Left lung (tissue), 10 donors: ENCODE measurements around the gene RNASEH2A. TPM values are rescaled to one million over a fixed set of nuclear protein-coding genes. Genes with fewer than 3 reads are reported as not detected.

Experiments used
- ATAC-seq: fragments of 200-7000 bp; cut with Tn5 transposase; one replicate; pipeline ENCODE4 v1.9.1; 2020; ENCODE audit warnings: moderate library complexity
- DNase-seq, 4 donors: peaks; one replicate each; pipeline ENCODE4 v3.0.0-alpha.2; 2013 to 2020
- H3K27ac ChIP-seq, 2 donors: fragments of 200-600 bp; sonication (generic) in 1 of 2; one replicate each; pipeline versions ENCODE4 v1.5.0 to v1.8.0; 2020 to 2021
- H3K27me3 ChIP-seq, 2 donors: fragments of 200-600 bp; sonication (generic) in 1 of 2; one replicate each; pipeline versions ENCODE4 v1.5.0 to v1.8.0; 2020 to 2021
- H3K36me3 ChIP-seq, 2 donors: fragments of 200-600 bp; sonication (generic) in 1 of 2; one replicate each; pipeline versions ENCODE4 v1.5.0 to v1.8.0; 2020 to 2021
- H3K4me1 ChIP-seq, 2 donors: fragments of 200-600 bp; one replicate each; pipeline ENCODE4 v1.8.0; 2021
- H3K4me3 ChIP-seq, 2 donors: fragments of 200-600 bp; sonication (generic) in 1 of 2; one replicate each; pipeline versions ENCODE4 v1.5.0 to v1.8.0; 2020 to 2021; ENCODE audit warnings: mild to moderate bottlenecking in 1 of 2
- H3K9me3 ChIP-seq, 2 donors: fragments of 200-600 bp; sonication (generic) in 1 of 2; one replicate each; pipeline versions ENCODE4 v1.5.0 to v1.8.0; 2020 to 2021
- CTCF ChIP-seq, 2 donors: fragments of 200-600 bp; sonication (generic) in 1 of 2; IDR thresholded peaks; one replicate each; pipeline versions ENCODE4 v1.5.0 to v1.8.0; 2021; ENCODE audit warnings: antibody characterized with exemption in 2 of 2
- intact Hi-C, 2 donors: fragments of 100-400 bp; cut with DNase I; formaldehyde crosslinking; loops; one replicate each; pipeline versions ENCODE4 v1.11.2 to v1.14.2; 2022
- polyA plus RNA-seq, 6 donors: library from polyadenylated mRNA; unstranded; fragments of 120-200 nt; gene quantifications; one replicate each; pipeline ENCODE4 v1.2.1, GENCODE V29; 2013; ENCODE audit not compliant: insufficient read length in 6 of 6
- total RNA-seq, 2 donors: library from RNA; stranded (reverse); fragmentation: NEBNext Ultra II Directional; extraction: Animal tissue kit (Norgen Biotek cat#: 25700); gene quantifications; one replicate each; pipeline ENCODE4 v1.2.1, GENCODE V29; 2021
- donor health status: DM: no; HTN: yes; CAD: no.
- donor health status: DM: no; HTN: no; CAD: no.

RNASEH2A gene
- total and polyA plus RNA-seq, 8 donors = 10.9 to 47.4 (median 31.3) TPM

DNA sequence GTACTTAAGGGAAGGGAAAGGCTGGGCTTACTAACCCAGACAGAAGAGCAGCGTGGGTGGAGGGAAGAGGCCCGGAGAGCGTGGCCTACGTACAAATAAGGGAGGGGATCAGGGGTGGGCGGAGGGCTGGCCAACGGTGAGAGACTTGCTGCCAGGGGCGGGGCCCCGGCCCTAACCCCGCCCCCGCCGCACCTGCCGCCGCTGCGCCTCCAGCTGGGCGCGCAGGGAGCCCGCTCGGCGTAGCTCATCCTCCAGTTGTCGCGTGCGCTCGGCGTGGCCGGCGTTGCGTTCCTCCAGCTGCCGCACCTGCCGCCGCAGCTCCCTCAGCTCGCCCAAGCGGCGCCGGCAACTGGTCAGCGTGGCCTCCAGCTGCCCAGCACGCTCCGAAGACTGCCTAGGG is 36.7 kb upstream of the RNASEH2A start:
- ATAC-seq (peak; percentile 90), DNase-seq (peak in 2 of 4 donors; percentile 74 to 85)
- Histone ChIP-seq H3K27ac (no peak overlapping the region), H3K4me1 (peaks cover under 1 to 30% of the 10 kb centered on the region in 2 donors), H3K27me3 (no peaks in the 10 kb centered on the region), H3K9me3 (no peaks in the 10 kb centered on the region), H3K36me3 (peaks cover 0 to 30% of the 10 kb centered on the region in 2 donors), H3K4me3 (no peak overlapping the region)
- intact Hi-C loops = loop anchor here in 1 of 2 donors (5.0 kb wide), 1 partner anchor 33 kb away; the partner anchor contains the start of genes PRDX2 and THSD8
- no peak for TF ChIP-seq CTCF (IDR thresholded peaks at IDR 0.05)

DNA sequence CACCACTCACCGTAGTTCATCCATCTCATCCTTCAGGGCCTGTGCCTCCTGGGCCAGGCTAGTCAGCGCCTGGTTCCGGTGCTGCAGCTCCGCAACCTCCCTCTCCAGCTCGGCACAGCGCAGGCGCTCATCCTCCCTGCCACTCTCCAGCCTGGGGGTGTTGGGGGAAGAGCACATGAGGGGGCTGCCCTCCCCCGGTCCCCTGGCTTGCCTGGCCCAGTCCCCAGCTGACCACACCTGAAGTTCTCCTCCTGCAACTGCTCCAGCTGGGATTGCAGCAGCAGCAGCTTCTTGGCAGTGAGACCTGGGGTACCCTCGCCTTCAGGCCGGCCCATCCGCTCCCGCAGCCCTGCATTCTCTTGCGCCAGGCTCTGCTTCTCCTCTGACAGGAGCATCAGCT is 35.5 kb upstream of the RNASEH2A start:
- Histone ChIP-seq H3K9me3 (no peaks in the 10 kb centered on the region), H3K27ac (no peak overlapping the region), H3K4me3 (no peak overlapping the region), H3K36me3 (peaks cover 0 to 25% of the 10 kb centered on the region in 2 donors), H3K4me1 (peaks cover 3 to 33% of the 10 kb centered on the region in 2 donors), H3K27me3 (no peaks in the 10 kb centered on the region)
- intact Hi-C loops = no loop called here
- DNase-seq = no peak
- ATAC-seq = no peak
- no peak for TF ChIP-seq CTCF (IDR thresholded peaks at IDR 0.05)

DNA sequence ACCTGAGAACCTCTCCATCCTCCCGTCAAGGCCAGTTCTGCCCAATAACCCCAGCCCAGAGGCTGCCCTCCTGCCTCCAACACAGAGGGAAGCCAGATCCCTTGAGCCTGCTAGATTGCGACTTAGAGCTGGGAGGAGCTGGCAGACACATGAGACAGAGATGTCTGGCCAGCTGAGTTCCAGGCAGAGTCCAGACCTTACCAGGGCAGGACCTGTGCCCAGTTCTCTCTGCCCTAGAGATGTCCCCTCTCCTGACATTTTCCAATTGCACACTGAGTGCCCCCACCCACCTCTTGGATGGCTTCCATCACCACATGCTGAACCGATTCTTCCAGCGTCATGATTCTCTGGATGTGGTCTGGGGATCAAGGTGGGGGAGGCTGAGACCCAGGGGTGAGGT is 34.1 kb upstream of the RNASEH2A start:
- DNase-seq = no peak
- no peaks in the 10 kb centered on the region for H3K9me3 ChIP-seq
- H3K27ac ChIP-seq = no peak overlapping the region
- intact Hi-C loops = no loop called here
- H3K36me3 ChIP-seq = peaks cover 0 to 21% of the 10 kb centered on the region in 2 donors
- TF ChIP-seq CTCF (IDR thresholded peaks at IDR 0.05) = no peak
- no peak overlapping the region for H3K4me3 ChIP-seq
- no peak for ATAC-seq
- peaks cover 3 to 40% of the 10 kb centered on the region in 2 donors for H3K4me1 ChIP-seq
- H3K27me3 ChIP-seq = no peaks in the 10 kb centered on the region

GRCh38 chr19:12773571-12773970 is 32.8 kb upstream of the RNASEH2A start:
- Histone ChIP-seq H3K9me3 (no peaks in the 10 kb centered on the region), H3K36me3 (peaks cover 0 to 12% of the 10 kb centered on the region in 2 donors), H3K27ac (no peak overlapping the region), H3K4me3 (no peak overlapping the region), H3K4me1 (peaks cover 6 to 47% of the 10 kb centered on the region in 2 donors), H3K27me3 (no peaks in the 10 kb centered on the region)
- no peak for TF ChIP-seq CTCF (IDR thresholded peaks at IDR 0.05)
- ATAC-seq (no peak), DNase-seq (no peak)
- intact Hi-C loops = no loop called here

GRCh38 chr19:12774588-12775555 is 31.5 kb upstream of the RNASEH2A start, which contains the start of gene HOOK2:
HOOK2 (minus strand) TSS chr19:12775552; CDS start chr19:12775449, 103 bp downstream.
- intact Hi-C loops = no loop called here
- DNase-seq (peak in 3 of 4 donors; percentile 90 to 96 (median 93)), ATAC-seq (peak; percentile 71)
- Histone ChIP-seq H3K4me1 (peaks cover 10 to 51% of the 10 kb centered on the region in 2 donors), H3K27ac (peak within 1 kb of the TSS; percentile 75 to 87), H3K4me3 (peak within 1 kb of the TSS; percentile 55 to 61), H3K27me3 (no peaks in the 10 kb centered on the region), H3K36me3 (peaks cover 0 to 7% of the 10 kb centered on the region in 2 donors), H3K9me3 (no peaks in the 10 kb centered on the region)
- no peak for TF ChIP-seq CTCF (IDR thresholded peaks at IDR 0.05)
